ENCODE results near the gene CDYL2. TPM values are rescaled to one million over a fixed set of nuclear protein-coding genes. Genes with fewer than 3 reads are reported as not detected.

The CDYL2 gene
- total RNA-seq, 2 experiments from 2014 or later, result 10.4 to 11.4 TPM

DNA sequence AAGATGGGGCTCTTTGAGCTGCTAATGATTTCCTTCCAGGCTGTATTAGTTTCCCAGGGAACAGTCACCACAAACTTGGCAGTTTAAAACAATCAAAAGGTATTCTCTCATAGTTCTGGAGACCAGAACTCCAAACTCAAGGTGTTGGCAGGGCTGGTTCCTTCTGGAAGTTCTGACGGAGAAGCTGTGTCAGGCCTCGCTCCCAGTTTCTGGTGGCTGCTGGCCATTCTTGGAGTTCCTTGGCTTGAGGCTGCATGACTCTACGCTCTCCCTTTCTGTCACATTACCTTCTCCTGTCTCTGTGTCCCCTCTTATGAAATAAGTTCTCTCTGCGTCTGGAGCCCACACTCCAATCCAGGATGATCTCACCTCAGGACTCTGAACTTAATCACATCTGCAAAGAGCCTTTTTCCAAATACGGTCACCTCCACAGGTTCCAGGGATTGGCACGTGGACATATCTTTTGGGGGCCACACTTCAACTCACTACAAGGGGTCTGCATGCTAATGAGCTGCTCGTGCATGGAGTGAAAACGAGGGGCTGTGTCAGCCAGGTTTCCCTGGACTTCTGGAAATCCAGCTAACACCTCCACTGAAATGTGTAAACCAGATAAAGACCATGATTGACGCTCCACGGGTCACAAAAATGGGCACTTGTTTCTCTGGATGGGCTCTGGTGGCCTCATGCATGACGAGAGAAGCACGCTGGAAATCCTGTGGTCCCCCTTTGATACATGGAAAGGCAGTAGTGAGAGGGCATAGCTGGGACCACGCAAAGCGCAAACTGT is 185.3 kb downstream of the CDYL2 start:
- no peak overlapping the region for H3K4me3 Mint-ChIP-seq
- TF ChIP-seq, protein P1, sequence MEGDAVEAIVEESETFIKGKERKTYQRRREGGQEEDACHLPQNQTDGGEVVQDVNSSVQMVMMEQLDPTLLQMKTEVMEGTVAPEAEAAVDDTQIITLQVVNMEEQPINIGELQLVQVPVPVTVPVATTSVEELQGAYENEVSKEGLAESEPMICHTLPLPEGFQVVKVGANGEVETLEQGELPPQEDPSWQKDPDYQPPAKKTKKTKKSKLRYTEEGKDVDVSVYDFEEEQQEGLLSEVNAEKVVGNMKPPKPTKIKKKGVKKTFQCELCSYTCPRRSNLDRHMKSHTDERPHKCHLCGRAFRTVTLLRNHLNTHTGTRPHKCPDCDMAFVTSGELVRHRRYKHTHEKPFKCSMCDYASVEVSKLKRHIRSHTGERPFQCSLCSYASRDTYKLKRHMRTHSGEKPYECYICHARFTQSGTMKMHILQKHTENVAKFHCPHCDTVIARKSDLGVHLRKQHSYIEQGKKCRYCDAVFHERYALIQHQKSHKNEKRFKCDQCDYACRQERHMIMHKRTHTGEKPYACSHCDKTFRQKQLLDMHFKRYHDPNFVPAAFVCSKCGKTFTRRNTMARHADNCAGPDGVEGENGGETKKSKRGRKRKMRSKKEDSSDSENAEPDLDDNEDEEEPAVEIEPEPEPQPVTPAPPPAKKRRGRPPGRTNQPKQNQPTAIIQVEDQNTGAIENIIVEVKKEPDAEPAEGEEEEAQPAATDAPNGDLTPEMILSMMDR (IDR thresholded peaks at IDR 0.05), result no peak
- DNase-seq (no peak), ATAC-seq (no peak)
- no peaks in the 10 kb centered on the region for H3K4me1 Mint-ChIP-seq (ENCODE audit: low read depth)
- peaks cover 2% of the 10 kb centered on the region for H3K36me3 Mint-ChIP-seq (ENCODE audit: low read depth)
- no peak overlapping the region for H3K27ac Mint-ChIP-seq
- intact Hi-C loops (cut with micrococcal nuclease), result no loop called here
- H3K27me3 Mint-ChIP-seq, result no peaks in the 10 kb centered on the region
- CTCF ChIA-PET, result no interaction called here
- peaks cover 2% of the 10 kb centered on the region for H3K9me3 Mint-ChIP-seq
- POLR2A ChIA-PET, result no interaction called here

DNA sequence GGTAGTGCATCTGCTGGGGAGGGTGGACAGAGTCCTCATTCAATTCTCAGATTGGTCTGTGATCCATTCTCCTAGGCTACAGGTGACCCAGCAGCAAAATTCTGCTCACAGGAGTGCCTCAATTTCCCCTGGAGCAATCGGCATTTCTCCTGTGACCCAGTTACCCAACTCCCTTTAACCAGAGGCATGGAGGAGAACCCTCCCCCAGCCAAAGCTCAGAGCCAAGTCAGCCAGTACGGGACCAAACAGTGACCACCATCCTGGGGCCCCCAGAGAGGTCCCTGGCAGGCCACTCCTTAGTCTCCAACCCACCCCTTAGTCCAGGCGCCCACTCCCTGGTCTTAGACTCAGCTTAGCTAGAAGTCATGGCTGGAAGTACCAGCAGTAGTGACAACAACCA is 188.0 kb downstream of the CDYL2 start:
- no peak for DNase-seq
- ChIA-PET CTCF (interaction anchor here (1.2 to 1.4 kb wide), 2 partner anchors 52 to 89 kb away, joined by 3 to 8 read pairs; no protein-coding TSS in a partner anchor), POLR2A (no interaction called here)
- peaks cover 2% of the 10 kb centered on the region for H3K9me3 Mint-ChIP-seq
- TF ChIP-seq, protein P1 (IDR thresholded peaks at IDR 0.05), result no peak
- H3K27me3 Mint-ChIP-seq, result no peaks in the 10 kb centered on the region
- H3K4me1 Mint-ChIP-seq (ENCODE audit: low read depth), result no peaks in the 10 kb centered on the region
- H3K36me3 Mint-ChIP-seq (ENCODE audit: low read depth), result peaks cover 2% of the 10 kb centered on the region
- ATAC-seq, result no peak
- H3K27ac Mint-ChIP-seq, result no peak overlapping the region
- intact Hi-C loops (cut with micrococcal nuclease), result no loop called here
- no peak overlapping the region for H3K4me3 Mint-ChIP-seq

DNA sequence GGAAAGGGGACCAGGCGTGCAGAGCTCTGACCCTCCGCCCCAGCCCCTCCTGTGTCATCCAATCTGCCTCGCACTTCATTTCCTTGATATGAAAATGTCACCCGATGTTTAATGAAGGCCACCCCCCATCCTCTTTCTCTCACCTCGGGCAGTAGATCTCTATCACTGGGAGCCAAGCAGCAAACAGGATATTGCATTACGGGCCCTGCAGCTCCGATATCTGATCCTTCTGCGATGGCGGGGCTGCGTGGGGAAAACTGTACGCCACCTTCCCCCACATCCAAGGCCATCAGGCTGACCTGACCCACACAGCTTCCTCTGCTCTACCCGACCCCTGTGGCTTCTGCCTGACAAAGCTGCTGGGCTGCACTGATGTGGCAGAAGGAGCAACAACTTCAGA is 188.7 kb downstream of the CDYL2 start:
- Mint-ChIP-seq H3K27me3 (no peaks in the 10 kb centered on the region), H3K4me1 (ENCODE audit: low read depth) (no peaks in the 10 kb centered on the region), H3K9me3 (peaks cover 2% of the 10 kb centered on the region), H3K27ac (no peak overlapping the region), H3K36me3 (ENCODE audit: low read depth) (peaks cover 2% of the 10 kb centered on the region), H3K4me3 (no peak overlapping the region)
- ChIA-PET POLR2A (no interaction called here), CTCF (interaction anchor here (1.4 kb wide), 1 partner anchor 88 kb away, joined by 8 read pairs; no protein-coding TSS in a partner anchor)
- DNase-seq (no peak), ATAC-seq (no peak)
- TF ChIP-seq, protein P1 (IDR thresholded peaks at IDR 0.05), result no peak
- intact Hi-C loops (cut with micrococcal nuclease), result no loop called here

DNA sequence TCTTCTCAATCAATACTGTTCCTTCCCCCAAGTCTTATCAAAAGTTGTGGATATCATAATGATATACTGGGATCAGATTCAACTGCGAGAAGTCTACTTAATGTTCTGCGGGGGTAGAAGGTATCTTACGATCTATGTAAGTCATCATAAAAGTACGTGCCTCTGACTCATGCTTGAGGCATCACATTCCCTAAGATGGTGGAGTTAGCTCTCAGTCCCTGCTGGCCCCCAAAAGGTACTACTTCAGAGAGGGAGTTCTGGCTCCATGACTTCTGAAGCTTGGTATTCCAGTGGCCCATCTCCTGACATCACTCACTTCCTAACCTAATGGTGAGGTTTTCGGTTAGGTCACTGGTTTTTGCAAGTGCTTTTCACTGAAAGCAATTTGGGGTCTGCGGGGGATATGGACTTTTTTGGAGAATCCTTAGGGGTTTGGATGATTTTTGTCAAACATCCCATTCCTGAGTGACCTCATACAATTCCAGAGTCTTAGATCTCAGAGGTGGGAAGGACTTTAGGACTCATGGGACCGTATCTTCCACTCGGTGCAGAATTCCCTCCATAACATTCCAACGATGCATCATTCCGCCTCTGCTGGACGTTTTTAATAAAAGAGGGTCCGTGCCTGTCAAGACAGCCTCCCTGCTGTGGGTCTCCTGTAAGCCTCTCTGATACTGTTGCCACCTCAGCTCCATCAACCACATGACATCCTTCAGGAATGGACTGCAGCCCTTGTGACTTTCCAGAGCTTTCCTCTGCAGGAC is 189.3 kb downstream of the CDYL2 start:
- H3K4me1 Mint-ChIP-seq (ENCODE audit: low read depth), result no peaks in the 10 kb centered on the region
- DNase-seq, result no peak
- H3K27ac Mint-ChIP-seq, result no peak overlapping the region
- POLR2A ChIA-PET, result no interaction called here
- no peak overlapping the region for H3K4me3 Mint-ChIP-seq
- H3K36me3 Mint-ChIP-seq (ENCODE audit: low read depth), result peaks cover 2% of the 10 kb centered on the region
- H3K27me3 Mint-ChIP-seq, result no peaks in the 10 kb centered on the region
- H3K9me3 Mint-ChIP-seq, result peaks cover 2% of the 10 kb centered on the region
- ATAC-seq, result no peak
- intact Hi-C loops (cut with micrococcal nuclease), result no loop called here
- CTCF ChIA-PET, result interaction anchor here (1.1 kb wide), 1 partner anchor 35 kb away, joined by 3 read pairs; no protein-coding TSS in a partner anchor
- TF ChIP-seq, protein P1 (IDR thresholded peaks at IDR 0.05), result no peak
